Astrocyte of the spinal cord (primary cell): ENCODE data around the gene COL6A2.
A peak's percentile ranks its signal among the peaks of the same experiment; 100 is the strongest.

ENCODE experiments used
- DNase-seq: peaks from one replicate; pipeline ENCODE4 v3.0.0; 2011; ENCODE audit warnings: low read depth, low spot score
- H3K4me3 ChIP-seq: 2 replicates; pipeline ENCODE4 v1.5.1; 2011; ENCODE audit warnings: low read depth, mild to moderate bottlenecking, low read length, moderate library complexity
- CTCF ChIP-seq: IDR thresholded peaks from 2 replicates; pipeline ENCODE4 v1.5.1; 2012; ENCODE audit warnings: low read depth, mild to moderate bottlenecking, low read length, inconsistent platforms
- in situ Hi-C: cut with HindIII; loops from 2 replicates; pipeline ENCODE4 v1.10.0; 2017; ENCODE audit warnings: low sequenced_read_pairs

COL6A2 gene

GRCh38 chr21:46079352-46080170 is 18.4 kb upstream of the COL6A2 start:
- in situ Hi-C loops = no loop called here
- TF ChIP-seq CTCF = no peak
- H3K4me3 ChIP-seq = no peak overlapping the region
- DNase-seq = peak; percentile 89

- no peak for TF ChIP-seq CTCF
- in situ Hi-C loops = no loop called here
- no peak for DNase-seq
- H3K4me3 ChIP-seq = no peak overlapping the region
These were observed 17.5 kb upstream of the COL6A2 start for GRCh38 chr21:46080171-46081021.

GRCh38 chr21:46081022-46081861 is 16.7 kb upstream of the COL6A2 start:
- H3K4me3 ChIP-seq = no peak overlapping the region
- in situ Hi-C loops = no loop called here
- TF ChIP-seq CTCF = peak; percentile 4
- no peak for DNase-seq

GRCh38 chr21:46081862-46082712 is 15.8 kb upstream of the COL6A2 start:
- no peak overlapping the region for H3K4me3 ChIP-seq
- in situ Hi-C loops = no loop called here
- no peak for TF ChIP-seq CTCF
- no peak for DNase-seq

DNA sequence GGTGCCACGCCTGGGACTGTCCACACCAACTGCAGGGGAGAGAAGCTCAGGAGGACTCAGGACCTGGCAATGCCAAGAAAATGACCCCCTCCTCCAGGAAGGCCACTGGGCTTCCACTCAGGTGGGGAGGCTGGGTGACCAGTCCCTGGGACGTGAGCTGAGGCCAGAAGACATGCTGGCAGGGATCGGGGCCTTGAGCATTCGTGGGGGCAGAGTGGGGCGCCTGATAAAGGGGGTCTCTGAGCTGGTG is 15.3 kb upstream of the COL6A2 start:
- H3K4me3 ChIP-seq = no peak overlapping the region
- DNase-seq = no peak
- in situ Hi-C loops = no loop called here
- no peak for TF ChIP-seq CTCF
